Dedifferentiated amniotic fluid mesenchymal stem cell (primary cell): ENCODE measurements around the gene TTBK2.
A peak's percentile ranks its signal among the peaks of the same experiment; 100 is the strongest.

Experiments
- DNase-seq: peaks from one replicate; pipeline ENCODE4 v3.0.0-alpha.2; 2016; ENCODE audit errors: extremely low spot score

TTBK2 gene

GRCh38 chr15:42727750-42728381 lies 192.7 kb downstream of the TTBK2 start:
- DNase-seq: no peak

- DNase-seq: no peak
Measured at GRCh38 chr15:42726114-42726513, 194.5 kb downstream of the TTBK2 start.

- no peak for DNase-seq
Measured at GRCh38 chr15:42725331-42725903, 195.2 kb downstream of the TTBK2 start.

DNA sequence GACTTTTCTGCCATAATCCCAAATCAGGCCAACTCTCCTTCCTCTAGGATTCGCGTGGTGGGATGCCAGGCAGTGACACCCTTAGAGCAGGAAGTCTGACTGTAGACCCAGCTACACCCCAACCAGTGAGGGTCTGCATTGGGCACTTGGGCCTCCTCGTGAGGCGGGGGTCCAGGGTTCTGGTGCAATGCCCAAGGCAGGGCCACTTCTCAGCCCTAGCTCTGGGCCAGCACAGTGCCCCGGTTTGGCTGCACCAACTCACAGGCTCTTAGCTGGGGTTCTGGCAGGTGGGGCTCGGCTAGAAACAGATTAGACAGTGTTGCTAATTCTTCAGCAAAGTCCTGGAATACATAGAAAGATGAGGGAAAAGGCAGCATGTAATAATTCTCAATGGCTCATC lies 196.3 kb downstream of the TTBK2 start:
- DNase-seq: no peak

- DNase-seq: no peak
Measured at GRCh38 chr15:42723068-42723467, 197.5 kb downstream of the TTBK2 start.

DNA sequence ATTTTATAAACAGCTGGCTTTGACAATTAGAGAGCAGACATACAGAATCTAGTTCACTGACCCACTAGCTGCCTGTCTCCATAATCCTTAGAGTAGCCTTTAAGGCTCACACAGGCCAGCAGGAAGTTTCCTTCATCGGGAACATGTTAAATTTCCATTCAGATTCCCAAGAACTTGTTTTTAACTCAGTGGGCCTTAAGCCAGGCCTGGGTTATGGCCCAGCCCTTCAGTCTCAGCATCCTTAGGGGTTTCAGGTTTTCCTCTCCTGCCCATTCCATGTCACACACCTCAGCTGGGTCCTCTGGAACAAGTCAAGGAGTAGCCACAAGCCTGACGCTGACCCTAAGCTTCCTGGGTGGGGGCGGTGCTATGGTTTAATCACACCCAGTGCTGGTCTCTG lies 198.7 kb downstream of the TTBK2 start:
- DNase-seq: no peak

GRCh38 chr15:42721016-42721415 lies 199.6 kb downstream of the TTBK2 start:
- DNase-seq: no peak

- no peak for DNase-seq
Measured at GRCh38 chr15:42720071-42720470, 200.5 kb downstream of the TTBK2 start.

GRCh38 chr15:42719043-42719442 lies 201.5 kb downstream of the TTBK2 start:
- DNase-seq: no peak

- no peak for DNase-seq
Measured at GRCh38 chr15:42716626-42717025, 204.0 kb downstream of the TTBK2 start.

- DNase-seq: no peak
Measured at GRCh38 chr15:42716125-42716524, 204.5 kb downstream of the TTBK2 start.

GRCh38 chr15:42712584-42712983 lies 208.0 kb downstream of the TTBK2 start:
- DNase-seq: no peak

GRCh38 chr15:42711746-42712145 lies 208.8 kb downstream of the TTBK2 start:
- DNase-seq: no peak

- DNase-seq: no peak
Measured at GRCh38 chr15:42710662-42711061, 209.9 kb downstream of the TTBK2 start.

DNA sequence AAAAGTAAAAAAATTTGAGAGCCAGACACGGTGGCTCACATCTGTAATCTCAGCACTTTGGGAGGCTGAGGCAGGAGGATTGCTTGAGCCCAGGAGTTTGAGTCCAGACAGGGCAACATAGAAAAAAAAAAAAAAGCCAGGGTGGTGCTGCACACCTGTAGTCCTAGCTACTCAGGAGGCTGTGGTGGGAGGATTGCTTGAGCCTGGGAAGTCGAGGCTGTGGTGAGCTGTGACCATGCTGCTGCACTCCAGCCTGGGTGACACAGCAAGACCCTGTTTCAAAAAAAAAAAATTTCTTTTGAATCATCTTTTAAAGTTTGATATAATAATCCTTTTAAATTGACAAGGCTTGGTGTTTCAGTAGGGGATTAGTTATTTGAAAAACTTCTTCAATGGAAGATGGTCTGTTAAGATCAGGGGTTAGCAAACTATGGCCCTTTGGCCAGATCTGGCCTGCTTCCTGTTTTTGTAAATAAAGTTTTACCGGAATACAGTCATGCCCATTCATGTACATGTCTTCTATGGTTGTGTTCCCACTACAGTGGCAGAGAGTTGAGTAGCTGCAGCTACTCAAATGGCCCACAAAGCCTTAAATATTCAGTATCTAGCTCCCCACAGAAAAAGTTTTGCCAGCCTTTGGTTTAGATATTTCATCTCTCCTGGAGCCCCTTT lies 212.6 kb downstream of the TTBK2 start:
- no peak for DNase-seq

DNA sequence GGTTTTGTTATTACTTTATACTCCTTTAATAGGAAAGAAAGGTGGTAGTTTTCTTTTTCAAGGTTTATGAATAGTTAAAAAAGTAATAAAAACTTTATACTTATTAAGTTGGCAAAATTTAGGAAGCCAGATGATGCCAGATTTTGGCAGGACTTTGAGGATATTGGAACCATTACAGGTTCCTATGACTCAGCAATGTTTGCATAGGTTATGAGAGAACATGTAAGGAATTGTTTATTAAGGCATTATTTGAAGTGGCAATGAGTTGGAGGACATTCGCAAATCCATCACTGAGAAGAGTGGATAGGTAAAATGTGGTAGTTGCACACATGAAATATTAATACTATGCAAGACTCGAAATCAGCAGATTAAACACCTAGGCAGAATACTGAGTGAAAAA lies 213.5 kb downstream of the TTBK2 start:
- DNase-seq: no peak

DNA sequence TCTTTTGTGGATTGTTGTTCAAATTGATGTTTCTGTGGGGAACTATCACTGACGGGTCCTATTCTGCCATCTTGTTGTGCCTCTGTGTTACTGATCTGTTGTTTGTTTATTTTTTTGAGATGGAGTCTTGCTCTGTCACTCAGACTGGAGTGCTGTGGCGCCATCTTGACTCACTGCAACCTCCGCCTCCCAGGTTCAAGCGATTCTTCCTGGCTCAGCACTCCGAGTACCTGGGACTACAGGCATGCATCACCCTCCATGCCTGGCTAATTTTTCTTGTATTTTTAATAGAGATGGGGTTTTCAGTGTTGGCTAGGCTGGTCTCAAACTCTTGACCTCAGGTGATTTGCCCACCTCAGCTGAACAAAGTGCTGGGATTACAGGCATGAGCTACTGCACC lies 215.2 kb downstream of the TTBK2 start:
- DNase-seq: no peak

DNA sequence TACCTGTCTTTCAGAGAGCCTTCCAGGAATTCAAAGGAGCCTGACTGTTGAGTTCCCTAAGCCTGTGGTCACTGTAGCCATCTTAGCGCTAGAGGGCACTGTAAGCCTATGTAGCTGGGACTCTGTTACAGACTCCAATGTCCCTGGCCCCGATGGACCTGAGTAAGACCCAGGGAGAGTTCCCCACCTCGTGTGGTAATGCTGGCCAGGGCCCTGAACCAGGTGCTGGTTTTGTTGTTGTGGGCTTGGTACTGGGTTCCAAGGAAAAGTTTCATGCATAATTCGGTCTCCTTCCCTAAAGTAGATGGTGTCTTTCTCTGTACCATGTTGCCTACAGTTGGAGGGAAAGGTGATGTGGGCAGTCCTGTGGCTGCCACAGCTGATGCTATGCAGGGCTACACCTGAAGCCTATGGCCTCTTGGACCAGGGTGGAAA lies 216.1 kb downstream of the TTBK2 start:
- DNase-seq: peak; percentile 67

DNA sequence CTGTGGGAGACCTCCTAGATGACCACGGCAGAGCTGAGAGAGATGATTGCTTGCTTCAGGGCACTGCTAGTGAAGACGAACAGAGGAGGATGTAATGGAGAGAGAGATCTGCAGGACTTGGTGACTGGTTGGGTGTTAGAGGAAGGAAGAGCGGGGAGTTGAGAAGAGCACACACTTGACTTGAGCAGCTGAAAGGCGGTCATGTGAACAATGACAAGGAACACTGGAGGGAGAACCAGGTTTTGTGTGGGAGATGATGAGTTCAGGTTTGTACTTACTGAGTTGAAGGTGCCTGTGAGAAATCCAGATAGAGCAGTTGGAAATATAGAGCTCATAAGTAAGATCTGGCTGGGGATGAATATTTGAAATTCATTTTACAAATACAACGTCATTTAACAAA lies 224.0 kb downstream of the TTBK2 start:
- no peak for DNase-seq

GRCh38 chr15:42695527-42696071 lies 225.0 kb downstream of the TTBK2 start:
- DNase-seq: no peak

DNA sequence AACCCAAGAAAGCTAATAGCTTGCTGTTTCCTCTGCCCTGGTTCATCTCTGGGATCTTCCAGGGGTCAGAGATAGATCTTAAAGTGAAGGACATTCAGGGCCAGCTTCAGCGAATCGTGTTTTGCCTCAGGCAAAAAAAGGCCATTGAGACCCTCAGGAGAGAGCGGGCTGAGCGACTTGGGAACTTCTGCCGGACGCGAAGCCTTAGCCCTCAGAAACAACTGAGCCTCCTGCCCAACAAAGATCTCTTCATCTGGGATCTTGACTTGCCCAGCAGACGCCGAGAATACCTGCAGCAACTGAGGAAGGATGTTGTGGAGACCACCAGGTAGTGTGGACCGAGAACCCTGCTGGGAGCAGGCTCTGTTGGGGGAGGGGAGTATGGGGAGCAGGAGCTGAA lies 226.2 kb downstream of the TTBK2 start:
- DNase-seq: no peak

DNA sequence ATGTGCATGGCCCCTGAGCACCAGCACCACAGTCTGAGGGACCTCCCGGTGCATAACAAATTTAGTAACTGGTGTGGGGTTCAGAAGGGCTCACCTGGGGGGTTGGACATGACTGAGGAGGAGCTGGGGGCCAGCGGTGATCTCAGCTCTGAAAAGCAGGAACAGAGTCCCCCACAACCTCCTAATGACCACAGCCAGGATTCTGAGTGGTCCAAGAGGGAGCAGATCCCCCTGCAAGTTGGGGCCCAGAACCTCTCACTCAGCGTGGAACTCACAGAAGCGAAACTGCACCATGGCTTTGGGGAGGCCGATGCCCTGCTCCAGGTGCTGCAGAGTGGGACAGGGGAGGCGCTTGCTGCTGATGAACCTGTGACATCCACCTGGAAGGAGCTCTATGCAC lies 226.6 kb downstream of the TTBK2 start:
- DNase-seq: no peak

DNA sequence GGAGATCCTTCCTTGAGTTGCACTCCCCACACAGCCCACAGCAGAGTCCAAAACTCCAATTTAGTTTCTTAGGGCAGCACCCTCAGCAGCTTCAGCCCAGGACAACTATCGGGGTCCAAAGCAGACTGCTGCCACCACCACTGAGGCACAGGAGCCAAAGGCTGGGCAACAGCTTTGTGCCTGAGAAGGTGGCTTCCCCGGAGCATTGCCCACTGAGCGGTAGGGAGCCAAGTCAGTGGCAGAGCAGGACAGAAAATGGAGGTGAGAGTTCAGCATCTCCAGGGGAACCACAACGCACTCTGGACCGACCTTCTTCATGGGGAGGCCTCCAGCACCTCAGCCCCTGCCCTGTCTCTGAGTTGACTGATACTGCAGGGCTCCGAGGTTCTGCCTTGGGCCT lies 227.1 kb downstream of the TTBK2 start:
- no peak for DNase-seq
